NCI-H1694 treated with DMSO at 0.1 percent for 48 hours (cell line): Measurements from ENCODE around the gene FIGNL1.

ENCODE experiments used
- DNase-seq: peaks from one replicate; lab custom pipeline; 2025; lab: John Stamatoyannopoulos, UW

FIGNL1 gene

DNA sequence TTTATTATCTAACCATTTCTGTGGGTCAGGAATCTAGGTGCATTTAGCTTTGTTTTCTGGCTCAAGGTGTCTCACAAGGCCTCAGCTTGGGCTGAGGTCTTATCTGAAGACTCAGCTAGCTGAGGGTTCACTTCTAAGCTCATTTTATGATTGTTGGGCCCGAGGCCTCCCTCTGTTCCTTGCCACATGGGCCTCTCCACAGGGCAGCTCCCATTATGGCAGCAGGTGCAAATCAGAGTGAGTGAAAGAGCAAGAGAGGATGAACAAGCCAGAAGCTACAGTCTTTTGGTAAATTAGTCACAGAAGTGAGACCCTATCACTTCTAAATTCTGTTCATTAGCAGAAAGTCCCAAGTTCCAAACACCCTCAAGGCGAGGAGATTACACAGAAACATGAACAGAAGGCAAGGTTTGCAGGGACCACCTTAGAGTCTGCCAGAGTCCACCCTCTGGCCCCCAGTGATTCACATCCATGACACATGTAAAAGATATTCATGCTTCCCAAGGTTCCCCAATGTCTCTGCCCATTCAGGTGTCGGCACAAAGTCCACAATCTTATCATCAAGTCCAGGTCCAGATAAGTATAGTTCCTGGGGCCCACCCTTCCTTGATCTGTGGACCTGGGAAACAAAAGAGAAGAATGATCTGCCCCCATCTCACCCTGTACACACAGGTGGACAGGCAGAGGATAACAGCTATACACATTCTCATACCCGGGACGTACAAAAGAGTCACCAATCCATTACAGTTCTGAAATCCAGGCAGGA, 23.7 kb downstream of the FIGNL1 start:
- no peak for DNase-seq

DNA sequence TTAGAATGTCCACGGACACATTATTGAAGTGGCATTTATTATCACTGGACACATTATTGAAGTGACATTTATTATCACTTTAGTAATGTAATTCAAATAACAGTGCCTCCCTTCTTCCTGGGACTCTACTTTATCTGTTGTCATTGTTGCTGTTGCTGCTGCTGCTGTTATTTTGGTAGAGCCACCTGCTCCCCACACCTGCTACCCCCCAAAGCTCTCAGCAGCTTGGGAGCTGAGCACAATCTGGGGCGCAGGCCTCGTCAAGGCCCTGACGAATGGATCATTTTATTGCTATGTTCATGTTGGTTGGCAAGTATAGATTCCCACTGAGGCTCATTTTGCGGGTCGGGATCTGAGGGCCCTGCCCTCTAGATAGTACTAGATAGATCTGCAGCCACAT, 24.8 kb downstream of the FIGNL1 start:
- DNase-seq: no peak

DNA sequence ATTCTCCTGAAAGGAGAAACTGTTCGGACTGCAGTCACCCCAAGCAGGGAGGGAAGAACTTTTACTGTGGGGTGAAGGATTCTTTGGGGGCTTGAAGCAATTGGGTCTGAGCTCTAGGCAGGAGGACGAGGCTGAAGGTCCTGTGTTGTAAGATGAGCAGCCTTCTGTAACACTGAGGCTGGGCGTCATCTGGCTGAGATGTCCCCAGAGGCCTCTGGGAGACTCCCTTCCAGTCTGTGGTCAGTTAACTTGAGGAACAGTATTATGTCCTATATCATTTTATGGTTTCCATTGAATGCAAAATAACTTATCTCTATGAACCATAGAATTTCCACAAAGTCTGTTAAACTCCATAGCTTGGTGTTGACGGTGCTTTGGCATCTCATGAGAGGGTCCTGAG, 26.3 kb downstream of the FIGNL1 start:
- no peak for DNase-seq

DNA sequence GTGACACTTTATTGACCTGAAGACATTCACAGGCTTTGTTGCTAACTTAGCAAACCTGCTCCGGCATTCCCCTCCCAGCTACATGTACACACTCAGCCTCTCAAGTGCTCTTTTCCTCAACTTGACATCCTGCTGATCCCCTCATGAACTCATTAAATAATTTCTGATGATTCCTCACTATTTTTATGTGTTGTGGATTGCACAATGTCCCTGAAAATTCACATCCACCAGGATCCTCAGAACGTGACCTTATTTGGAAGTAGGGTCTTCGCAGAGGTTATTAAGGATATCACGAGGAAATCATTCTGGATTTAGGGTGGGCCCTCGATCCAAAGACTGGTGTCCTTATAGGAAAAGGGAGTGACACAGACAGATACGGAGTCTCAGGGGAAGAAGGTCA, 27.3 kb downstream of the FIGNL1 start:
- DNase-seq: no peak

DNA sequence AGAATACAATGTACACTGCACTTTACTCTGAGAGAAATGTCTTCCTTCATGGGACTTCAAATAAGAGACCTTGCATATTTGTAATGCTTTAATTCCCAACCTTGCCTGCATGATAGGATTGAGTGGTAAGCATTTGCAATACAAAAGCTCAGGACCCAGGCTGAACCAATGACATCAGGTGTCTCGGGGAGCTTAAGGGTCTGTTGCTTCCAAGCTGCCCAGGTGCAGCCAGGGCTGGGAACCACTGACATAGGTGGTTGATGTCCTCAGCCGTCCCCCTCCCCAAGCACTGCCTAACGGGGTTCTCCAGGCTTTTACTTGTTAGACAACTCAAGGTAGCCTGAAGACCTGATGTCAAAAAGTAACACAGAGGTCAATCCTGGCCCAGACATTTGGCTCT, 29.1 kb downstream of the FIGNL1 start:
- DNase-seq: no peak

DNA sequence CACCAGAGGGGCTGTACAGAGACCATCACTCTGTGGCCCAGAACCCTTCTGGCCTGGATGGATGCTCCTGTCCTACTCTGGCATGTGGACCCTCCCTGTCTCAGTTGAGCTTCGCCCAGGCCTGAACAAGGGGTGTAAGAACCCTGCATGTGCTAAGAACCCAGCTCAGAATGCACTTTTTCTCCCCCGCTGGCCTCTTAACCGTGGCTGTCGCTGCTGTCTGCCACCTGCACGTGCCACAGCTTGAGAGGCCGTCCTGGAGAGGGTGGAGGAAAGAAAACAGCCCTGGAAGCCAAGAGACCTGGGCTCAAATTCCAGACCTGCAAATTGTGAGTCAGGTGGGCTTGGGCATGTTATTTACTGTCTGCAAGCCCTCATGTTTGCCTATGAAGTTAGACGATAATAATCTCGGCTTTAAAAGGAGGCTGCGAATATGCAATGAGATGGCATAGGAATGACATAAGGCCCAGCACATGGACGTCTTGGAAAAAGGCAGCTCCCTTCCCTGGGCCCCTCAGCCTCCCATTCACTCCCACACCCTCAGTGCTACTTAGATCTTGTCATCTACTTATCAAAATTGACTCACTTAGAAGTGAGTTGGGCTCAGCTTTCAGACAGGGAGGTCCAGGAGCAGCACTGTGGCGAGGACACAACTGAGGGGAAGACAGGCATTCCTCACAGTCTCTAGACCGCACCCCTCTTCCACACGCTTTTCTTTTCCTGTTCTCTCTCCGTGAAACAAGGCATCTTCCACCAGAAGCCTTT, 31.4 kb downstream of the FIGNL1 start:
- no peak for DNase-seq

DNA sequence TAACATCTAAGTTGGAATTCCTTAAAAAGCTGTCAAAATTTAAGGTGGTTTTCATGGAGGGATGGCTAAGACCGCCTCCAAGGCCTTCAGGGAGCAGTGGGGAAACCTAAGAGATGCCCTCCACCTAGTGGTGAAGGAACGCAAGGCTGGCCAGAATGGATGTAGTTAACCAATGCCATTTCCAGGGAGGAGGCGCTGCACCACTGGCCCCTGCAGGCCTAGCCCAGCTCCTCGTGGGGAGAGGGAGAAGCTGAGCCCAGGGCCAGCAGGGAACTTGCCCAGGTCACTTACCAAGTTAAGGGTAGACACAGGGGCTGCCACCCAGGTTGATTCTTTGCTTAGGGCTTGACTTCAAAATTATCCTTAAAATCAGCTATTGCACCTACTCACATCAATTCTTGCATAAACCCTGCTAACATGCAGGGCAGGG, 32.0 kb downstream of the FIGNL1 start:
- DNase-seq: peak; percentile 10

DNA sequence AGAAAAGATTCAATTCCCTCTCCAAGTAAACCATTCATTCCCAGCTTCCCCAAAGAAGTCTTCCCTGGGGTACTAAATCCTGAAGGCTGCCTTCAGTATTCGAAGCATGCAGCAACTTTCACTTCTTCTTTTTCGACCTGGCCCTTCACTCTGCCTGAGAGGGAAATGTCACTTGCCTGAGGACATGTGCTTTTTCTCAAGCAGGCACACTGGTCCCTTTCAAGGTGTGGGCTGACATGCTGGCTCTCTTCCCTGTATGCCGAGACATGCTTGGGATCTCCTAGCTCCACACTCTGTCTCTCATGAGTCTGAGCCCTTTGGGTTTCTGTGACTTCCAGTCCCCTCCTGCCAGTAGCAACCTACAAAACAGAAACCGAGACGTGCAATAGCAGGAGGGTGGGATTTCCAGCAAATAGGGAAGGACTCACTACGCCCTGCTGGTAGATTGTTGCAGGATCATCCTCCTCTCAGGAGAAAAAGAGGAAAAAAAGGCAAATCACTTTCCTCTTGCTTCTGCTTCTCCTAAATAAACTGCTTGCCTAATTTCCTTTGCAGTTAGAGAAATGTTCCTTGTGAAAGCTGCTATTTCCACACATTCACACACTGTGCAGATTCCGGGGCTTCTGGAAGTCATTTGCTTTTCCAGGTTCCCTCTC, 33.5 kb downstream of the FIGNL1 start:
- no peak for DNase-seq

DNA sequence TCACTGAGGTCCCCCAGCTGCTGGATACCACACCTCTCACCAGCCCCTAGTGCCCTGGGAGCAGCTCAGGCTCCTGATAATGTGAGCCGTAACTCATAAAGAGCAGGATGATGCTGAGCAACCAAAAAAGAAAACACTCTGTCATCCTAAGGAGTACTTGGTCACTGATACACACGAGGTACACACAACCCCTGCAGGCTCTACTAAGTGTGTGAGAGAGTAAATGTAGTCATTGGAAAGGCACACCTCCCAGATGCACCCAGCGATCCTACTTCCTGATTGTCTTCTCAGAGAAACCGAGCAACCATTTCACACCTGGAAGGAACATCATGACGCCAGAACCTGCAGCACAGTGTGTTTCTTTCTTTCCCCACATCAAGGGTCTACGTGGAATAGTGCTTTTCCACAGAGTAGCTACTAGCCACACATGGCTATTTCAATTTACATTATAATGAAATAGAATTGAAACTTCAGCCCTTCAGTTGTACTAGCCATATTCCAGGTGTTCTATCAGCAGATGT, 34.2 kb downstream of the FIGNL1 start:
- no peak for DNase-seq

DNA sequence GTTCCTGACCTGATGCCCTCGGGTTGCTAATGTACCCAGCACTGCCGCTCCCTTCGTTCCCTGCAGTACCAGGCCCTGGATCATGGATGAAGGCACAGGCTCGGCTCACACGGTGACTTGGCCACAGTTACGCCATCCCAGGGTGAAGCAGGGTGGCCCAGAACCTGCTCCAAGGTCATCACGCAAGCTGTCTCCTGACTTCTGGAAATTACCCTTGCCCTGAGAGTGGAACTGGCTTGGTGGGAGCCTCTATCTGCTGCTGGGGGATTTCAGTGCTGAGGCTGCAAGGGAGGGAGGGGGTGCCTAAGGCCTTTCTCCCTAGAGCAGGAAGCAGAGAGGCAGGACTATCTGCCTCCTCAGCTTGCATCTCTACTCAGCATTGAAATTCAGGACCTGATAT, 36.6 kb downstream of the FIGNL1 start:
- DNase-seq: no peak

DNA sequence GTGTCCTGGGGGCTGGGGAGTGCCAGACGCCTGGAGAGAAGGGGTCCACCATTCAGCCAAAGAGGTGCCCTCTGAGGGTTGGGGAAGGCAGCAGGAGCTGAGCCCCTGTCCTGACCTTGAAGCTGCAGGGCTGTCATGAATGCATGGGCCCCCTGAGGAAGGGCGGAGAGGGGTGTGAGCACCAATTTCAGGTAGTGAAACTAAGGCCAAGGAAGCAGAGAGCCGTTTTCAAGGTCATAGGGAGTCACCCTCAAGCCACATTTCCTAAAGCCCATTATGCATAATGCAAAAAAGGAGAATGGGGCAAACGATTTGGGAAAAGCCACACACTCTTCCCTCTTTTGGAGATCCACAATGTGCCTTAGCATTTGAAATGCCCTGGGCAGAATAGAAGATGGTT, 37.2 kb downstream of the FIGNL1 start:
- no peak for DNase-seq

DNA sequence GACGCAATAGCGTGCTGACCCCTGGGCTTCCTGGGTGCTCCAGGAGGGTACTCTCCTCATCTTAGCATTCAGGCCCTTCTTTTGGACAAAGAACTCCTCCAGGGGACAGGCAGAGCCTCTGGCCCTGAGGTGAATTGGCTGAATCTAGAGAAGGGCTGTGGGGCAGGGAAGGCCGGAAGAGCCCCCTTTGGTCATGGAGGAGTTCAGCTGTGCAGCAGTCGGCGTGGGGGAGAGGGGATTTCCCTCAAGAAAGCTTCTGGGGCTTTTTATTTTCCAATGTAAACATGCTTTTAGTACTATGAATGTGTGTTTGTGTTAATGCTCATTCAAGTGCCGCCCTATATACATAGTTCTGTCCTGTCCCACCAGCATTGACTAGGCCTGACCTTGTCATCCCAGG, 38.8 kb downstream of the FIGNL1 start:
- no peak for DNase-seq

DNA sequence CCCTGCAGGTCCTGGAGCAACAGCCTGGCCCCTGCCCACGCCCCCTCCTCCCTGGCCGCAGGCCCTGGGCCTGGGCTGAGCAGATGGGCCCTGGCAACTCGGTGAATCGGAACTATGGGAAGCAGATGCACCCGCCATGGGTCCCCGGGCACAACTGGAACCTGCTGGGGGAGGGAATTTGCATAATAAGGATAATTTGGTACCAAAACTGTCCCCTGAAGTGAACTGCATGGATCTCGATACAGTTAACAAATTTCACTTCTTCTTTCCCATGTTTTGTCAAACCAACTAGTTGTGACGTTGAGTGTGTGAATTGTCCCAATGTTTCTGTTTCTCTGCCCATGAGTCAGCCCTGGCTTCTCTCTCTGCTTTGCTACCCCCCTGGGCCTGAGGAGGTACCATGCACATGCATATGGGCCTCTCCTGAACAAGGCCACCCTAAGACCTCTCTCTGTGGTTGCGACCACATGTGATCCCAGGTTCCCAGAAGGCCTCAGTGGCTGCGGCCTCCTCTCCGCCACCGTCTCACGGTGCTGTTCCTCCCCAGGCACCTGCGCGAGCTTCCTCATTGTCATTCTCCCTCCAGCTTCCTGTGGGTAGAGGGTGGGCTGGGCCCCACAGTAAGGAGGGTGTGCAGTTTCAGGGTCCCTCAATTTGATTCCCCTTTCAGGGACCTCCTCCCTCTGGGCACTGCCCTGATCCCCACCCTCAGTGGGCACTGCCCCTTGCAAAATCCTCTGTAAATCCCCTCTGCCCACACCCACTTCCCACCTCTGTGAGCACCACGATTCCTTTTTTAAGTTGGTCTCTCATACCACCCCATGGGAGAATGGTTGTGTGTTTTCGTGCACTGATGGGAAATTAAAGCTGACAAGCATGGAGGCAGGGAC, 40.0 kb downstream of the FIGNL1 start:
- no peak for DNase-seq

DNA sequence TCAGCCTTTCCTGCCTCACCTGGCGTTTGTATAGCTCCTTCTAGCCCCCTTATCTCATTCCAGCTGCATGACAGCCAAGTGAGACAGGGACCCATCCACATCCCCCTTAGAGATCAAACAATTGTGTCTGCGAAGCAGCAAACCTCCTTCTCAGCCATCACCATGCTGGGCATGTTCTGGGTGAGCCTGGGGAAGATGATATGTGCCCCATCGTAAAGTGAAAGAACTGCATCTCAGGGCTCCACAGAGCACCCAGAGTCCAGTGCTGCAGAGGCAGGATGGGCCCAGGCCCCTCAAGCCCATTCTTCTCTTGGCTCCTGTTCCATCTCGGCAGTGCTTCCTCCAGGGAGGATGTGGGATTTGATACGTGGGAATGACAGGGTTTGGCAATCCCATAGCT, 43.2 kb downstream of the FIGNL1 start:
- no peak for DNase-seq

DNA sequence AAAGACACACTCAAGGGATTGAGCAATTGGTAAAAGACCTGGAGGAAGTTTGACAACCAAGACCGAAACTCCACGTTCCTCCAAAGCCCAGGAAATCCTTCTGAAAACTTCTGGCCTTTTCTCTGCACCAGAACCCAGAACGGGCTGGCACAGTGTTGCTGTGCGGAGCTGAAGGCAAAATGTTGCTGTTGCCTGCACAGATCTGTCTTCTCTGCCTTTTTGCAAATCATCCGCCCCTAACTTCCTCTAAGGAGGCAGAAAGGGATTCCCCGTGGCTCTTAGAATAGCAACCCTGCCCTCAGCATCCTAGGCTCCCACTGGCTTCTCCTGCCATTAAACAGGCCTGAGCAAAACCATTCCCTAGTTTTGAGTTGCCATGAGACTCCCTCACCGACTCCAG, 44.9 kb downstream of the FIGNL1 start:
- DNase-seq: no peak

DNA sequence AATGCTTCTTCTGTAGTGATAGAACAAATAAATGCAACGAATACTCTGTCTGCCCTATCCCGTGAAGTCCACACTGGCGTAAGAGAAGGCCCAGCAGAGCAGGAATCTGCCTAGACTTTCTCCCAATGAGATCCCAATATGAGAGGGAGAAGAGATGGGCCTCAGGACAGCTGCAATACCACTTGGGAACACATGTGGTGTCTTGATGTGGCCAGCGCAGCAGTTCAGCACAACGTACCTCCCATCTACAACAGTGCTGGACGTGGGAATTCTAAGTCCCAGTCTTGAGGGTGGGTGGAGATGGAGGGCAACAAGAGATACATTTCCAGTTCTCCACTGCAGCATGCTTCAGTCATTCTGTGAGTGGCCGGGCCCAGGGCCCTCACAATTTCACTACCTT, 45.8 kb downstream of the FIGNL1 start:
- DNase-seq: no peak

DNA sequence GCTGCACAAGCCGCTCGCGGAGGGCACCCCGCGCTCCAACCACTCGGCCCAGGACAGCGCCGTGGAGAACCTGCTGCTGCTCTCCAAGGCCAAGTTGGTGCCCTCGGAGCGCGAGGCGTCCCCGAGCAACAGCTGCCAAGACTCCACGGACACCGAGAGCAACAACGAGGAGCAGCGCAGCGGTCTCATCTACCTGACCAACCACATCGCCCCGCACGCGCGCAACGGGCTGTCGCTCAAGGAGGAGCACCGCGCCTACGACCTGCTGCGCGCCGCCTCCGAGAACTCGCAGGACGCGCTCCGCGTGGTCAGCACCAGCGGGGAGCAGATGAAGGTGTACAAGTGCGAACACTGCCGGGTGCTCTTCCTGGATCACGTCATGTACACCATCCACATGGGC, 50.0 kb downstream of the FIGNL1 start:
- no peak for DNase-seq

DNA sequence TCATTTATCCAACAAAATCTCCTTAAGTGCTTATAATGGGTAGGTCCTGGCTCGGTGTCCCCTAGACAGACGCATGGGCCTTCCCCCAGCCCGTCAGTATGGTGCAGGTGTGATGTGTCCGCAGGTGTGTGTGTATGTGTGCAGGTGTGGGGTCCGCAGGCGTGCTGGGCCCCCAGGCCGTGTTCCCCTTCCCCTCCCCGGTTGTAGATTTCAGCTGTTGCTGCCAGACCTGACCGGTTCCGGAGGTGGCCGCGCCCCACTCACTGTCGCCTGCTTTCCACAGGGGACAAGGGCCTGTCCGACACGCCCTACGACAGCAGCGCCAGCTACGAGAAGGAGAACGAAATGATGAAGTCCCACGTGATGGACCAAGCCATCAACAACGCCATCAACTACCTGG, 50.5 kb downstream of the FIGNL1 start:
- DNase-seq: no peak

DNA sequence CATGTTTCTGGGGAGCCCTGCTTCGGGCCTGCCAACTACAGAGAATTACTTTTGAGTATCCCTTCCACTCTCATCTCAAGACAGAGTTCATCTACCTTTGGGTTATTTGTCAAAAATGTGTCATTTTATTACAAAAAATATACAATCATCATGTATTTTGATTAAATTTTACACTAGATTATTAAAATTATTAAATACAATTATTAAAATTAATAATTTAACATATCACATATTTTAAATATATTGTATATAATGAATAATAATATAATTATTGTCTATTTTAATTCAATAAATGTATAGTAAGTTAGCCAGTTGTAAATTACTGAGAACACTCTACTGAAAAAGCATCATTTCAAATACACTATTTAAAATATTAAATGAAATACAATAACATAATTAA, 50.9 kb downstream of the FIGNL1 start:
- no peak for DNase-seq

DNA sequence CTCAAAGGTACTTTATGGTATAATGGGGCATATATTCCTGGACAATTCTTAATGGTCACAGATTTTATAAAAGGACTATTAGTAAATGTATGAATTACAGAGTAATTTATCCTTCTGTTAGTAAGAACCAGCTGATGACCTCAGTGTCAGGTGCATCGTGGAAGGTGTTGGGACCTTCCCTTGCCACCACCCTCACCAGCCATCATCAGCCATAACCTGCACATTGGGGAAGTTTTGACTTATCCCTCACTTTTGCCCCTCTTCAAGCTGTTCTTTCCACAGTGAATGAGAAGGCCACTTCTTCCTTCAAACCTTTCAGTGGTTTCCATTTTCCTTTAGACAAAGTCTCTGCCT, 52.2 kb downstream of the FIGNL1 start:
- DNase-seq: no peak

DNA sequence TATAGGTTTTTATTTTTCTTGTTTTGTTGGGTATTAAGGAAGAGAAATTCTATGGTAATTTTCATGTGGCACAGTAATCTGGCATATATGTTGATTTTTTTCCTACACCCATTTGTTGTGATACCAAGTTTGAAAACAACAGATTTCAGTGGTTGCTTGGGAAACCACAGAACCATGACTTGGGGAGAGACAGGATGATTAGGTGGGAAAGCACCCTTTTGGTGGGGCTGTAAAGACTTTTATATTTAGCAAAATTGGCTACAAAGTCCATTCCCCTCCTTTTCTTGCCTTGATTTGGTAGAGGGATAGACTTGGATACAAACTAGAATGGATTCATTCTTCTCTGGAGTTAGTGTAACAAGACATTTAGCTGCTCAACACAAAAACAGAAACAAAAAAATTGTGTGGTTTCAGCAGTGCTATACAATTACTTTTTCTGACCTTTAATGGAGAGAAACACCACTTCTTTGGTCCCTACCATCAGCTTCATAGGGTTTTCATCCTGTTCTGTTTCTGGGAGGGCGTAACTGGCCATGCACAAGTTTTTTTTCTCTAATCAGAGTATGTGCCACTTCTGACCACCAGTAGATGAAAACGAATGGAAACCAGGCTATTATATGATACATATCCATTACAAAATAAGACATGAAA, 52.7 kb downstream of the FIGNL1 start:
- no peak for DNase-seq

DNA sequence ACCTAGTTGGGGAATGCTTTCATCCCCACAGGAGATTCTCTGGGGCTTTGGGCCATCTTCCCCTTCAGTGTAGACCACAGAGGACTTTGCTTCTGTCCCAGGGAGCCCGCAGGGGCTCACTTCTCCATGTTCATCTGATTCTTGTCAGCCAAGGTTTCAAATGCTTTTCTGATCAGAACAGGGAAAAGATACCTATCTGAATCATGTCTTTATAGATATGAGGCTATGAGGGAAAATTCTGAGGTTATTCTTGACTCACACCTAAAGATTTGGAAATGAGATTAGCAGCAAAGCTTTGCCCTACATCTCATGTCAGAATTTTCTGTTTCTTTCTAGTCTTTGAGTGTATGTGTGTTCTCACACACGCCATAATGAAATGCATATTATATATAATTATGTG, 53.3 kb downstream of the FIGNL1 start:
- DNase-seq: no peak
